ENCODE data around the gene VIPR1.

The VIPR1 gene, protein sequence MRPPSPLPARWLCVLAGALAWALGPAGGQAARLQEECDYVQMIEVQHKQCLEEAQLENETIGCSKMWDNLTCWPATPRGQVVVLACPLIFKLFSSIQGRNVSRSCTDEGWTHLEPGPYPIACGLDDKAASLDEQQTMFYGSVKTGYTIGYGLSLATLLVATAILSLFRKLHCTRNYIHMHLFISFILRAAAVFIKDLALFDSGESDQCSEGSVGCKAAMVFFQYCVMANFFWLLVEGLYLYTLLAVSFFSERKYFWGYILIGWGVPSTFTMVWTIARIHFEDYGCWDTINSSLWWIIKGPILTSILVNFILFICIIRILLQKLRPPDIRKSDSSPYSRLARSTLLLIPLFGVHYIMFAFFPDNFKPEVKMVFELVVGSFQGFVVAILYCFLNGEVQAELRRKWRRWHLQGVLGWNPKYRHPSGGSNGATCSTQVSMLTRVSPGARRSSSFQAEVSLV

DNA sequence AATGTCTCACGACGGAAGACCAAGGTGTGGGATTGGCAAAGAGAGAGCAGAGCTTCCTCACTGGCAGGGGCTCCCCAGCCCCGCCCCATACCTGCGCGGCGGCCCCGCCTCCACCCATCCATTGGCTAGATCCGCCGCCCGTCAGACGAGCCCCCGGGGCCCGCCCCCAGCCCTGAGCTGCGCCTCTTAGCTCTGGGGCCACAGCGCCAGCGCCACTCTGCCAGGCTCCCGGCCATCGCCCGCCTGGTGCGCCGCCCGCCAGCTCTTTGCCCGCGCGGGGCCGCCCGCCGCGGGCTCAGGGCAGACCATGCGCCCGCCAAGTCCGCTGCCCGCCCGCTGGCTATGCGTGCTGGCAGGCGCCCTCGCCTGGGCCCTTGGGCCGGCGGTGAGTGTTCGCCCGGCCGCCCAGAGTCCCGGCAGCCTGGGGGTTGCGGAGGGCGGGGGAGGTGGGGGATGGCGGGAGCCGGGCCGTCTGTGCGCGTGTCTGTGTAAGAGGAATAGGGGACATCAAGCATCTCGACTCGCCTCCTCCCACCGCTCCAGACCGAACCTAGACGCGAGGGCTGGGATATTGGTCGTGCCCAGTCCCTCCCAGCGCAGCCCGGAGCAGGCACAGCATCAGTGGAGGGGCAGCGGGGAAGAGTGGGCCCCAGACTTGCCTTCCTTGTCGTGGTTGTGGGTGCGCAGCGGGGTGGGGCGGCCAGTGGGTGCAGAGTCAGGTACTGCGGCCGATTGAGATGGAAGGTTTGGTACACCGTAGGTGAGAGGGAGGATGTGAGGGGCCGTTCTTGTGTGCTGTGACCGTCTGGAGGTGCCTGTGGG, at the start of gene VIPR1:
Gene VIPR1 (plus strand): TSS at position 215 of the 822 bp plus-strand sequence. CDS start 93 bp downstream, at position 308.
- DNase-seq (ENCODE audit: low spot score) = peak; percentile 74

DNA sequence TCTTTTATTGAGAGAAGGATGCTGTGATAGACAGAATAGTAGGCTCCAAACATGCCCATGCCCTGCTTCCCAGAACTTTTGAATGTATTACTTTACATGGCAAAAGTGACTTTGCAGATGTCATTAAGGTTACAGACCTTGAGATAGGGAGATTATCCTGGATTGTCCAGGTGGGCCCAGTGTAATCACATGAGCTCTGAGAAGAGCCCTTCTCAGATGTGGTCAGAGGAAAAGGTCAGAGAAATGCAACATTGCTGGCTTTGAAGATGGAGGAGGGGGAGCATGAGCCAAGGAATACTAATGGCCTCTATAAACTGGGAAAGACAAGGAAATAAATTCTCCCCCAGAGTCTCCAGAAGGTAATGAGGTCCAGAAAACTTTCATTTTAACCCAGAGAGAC, 46.2 kb upstream of the VIPR1 start:
- DNase-seq (ENCODE audit: low spot score) = no peak

DNA sequence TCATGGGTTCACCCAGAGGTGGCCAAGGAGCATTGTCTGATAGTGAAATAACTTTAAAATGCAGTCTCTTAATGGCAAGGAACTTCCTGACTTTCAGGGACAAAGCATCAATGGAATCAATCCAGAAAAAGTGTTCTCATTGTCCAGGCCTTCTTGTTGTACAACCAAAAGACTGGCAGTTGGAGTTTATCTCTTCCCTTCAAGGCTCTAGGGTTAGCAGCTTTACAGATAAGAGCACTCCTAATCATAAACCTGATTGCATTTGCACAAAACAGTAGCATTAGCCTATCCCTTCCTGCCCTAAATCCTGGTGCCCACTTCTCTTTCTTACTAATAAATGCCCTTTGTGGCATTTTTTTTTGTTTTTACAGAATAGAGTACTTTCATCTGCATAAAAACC, 43.3 kb upstream of the VIPR1 start:
- no peak for DNase-seq (ENCODE audit: low spot score)

DNA sequence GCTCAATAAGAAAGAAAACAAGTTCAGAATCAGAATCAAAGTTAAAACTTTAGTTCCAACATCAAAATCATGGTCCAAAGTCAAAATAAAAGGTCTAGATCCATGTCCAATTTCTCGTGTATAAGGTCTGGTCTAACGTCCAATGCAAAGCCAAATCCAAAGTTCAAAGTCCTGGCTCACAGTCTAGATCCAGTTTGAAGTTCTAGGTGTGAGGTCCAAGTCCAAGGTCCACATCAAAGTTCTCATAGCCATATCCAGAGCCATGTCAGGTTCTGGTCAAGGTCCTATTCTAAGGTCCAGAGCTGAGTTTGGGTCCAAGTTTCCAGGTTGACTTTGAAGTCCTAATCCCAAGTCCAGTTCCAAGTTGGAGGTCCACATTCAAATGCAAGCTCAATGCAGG, 40.7 kb upstream of the VIPR1 start:
- DNase-seq (ENCODE audit: low spot score) = no peak

DNA sequence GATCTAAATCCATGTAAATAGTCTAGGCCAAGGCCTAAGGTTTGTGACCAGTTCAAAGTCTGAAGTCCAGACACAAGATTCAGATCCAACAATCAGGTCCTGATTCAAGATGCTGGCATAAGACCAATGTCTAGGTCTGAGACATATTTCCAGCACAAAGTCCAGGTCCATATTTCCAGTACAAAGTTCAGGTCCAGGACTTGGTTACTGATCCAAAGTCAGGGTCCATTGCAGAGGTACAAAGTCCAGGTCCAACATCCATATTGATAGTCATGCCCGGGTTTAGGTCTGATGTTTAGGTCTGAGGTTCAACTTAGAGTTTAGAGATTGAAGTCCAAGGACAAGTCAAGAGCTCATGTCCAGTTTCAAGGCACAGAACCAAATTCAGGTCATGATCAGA, 39.4 kb upstream of the VIPR1 start:
- no peak for DNase-seq (ENCODE audit: low spot score)

DNA sequence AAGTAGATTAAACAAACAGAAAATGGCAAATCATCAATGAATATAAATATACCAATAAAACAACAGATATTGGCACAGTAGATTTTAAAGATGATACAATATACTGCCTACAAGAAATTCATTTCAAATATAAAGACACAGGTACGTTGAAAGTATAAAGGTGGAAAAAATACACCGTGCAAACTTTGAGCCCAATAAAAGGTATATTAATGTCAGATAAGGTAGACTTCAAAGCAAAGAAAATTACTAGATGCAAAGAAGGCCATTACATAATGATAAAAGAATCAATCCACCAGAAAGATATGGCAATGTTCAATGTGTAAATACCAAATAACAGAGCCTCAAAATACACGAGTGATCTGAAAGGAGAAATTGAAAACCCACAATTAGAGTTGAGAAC, 34.3 kb upstream of the VIPR1 start:
- DNase-seq (ENCODE audit: low spot score) = no peak

DNA sequence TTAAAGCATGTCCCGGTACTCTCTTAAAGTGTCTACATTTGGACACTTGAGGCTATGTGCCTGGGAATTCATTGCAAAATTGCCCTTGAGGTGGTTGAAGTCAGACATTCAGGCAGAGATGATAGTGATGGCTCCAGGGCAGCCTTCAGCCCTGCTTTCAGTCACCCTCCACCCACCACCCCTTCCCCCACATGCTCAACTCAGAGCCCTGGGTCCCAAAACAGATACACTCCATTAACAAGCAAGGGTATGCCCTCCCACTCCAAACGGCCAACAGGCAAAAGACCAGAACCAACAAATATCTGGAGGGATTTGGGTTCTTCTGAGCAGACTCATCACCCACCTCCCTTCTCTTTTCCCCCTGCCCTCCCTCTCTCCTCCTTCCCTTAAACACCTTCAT, 29.9 kb upstream of the VIPR1 start:
- no peak for DNase-seq (ENCODE audit: low spot score)

DNA sequence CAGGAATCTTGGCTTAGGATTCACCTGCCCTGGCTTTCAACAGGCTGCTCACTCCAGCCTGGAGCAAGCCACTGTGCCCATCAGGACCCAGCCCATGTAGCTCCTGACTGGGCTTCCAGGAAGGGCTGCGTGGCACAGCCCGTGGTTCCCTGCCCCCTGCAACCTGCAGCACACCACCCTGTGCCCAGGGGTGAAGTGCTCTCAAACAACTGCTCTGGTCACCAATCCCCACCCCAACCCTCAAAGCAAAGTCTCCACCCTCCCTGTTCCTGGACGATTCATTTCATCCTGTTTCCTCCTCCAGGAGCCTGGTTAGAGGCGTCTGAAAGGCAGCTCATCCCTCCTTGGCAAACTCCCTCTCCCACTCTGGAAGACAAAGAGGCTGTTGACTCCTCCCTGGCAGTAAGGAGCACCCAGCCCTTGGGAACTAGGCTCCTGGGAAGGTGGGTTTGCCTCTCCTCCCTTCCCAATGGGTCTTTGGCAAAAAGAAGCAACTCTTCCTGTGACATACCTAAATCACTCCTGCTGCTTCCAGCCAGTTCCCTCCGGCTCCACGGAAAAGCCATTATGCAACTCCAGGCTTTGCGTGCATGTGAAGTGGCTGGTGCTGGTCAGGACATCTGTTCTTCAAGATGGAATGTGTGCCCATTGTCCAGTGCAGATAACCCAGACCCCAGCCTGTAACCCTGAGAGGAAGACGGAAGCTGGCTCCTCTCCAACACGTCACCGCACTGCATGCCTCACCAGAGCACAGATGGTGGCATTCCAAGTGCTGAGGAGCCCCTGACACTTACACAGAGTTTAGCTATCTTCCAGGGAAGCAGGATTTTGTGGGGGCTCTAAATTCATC, 29.1 kb upstream of the VIPR1 start:
- DNase-seq (ENCODE audit: low spot score) = no peak

DNA sequence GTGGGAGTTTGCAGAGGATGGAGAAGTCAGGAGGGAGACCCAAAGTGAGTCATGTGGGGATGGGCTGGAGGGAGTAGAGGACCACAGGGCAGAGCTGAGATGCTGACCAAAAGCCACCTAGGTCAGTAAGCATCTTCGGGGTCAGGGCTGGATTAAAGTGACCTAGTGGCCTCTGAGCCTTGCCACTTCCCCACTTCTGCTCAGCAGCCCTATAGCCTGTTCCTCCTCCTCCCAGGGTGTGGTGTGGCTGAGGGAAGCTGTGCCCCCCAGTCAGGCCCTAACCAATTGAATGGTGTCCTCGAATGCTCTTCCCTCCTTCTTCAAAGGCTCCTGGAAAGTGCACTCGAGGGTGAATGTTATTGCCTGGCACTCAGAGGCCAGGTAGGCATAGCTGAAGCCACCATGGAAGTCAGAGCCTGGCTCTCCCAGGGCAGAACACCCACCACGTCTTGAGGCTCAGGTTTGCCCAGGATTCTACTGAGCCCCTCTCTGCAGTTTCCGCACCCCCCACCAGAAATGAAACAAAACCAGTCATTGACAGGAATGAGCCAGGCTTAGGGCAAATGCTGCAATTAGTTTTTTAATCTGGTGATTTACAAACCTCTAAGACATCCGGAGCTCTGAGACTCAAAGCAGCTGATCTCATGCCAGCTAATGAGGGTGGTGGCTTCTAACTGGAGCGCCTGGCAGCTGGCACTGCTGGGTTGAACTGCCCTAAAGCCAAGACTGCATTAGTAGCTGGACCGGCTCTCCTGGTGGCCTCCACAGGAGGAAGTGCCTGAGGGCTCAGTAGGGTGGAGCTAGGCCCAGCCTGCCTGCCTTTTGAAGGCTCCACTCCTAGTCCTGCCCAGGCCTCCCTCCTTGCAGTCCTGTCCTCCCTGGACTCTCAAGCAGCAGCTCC, 26.0 kb upstream of the VIPR1 start:
- no peak for DNase-seq (ENCODE audit: low spot score)

DNA sequence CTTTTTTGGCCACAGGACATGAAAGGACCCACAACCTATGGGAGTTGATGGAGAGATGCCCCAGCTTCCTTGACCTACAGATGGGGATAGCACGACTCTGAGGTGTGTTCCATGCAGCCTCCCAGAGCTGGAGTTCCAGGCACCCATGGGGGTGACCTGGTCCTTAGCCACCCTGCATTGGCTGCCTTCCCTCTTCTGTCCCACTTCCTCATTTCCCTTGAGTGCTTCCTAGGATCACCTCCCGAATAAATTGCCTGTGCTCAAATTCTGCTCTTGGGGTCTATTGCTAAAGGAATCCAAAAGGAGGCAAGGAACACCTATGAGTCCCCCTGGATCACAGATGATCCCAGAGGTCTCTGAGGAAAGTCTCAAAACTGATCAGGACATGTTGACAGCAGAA, 24.7 kb upstream of the VIPR1 start:
- no peak for DNase-seq (ENCODE audit: low spot score)

DNA sequence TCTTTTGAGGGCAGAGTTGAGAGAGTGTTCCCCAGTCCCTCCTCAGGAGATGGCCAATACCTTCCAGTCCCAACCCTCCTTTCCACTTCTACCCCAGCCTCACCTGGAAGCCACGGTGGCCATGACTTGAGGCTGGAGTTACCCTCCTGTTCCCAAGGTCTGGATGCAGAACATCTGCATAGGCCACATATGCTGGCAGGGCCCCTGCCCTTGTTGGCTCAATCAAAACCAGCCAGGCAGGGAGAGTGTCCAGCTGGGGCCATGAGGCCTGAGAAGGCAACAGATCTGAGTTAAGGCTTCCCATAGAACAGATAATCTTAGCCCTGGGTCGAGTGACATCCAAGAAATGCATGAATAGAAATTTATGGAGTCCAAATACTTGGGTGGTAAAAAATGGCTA, 23.6 kb upstream of the VIPR1 start:
- DNase-seq (ENCODE audit: low spot score) = no peak

DNA sequence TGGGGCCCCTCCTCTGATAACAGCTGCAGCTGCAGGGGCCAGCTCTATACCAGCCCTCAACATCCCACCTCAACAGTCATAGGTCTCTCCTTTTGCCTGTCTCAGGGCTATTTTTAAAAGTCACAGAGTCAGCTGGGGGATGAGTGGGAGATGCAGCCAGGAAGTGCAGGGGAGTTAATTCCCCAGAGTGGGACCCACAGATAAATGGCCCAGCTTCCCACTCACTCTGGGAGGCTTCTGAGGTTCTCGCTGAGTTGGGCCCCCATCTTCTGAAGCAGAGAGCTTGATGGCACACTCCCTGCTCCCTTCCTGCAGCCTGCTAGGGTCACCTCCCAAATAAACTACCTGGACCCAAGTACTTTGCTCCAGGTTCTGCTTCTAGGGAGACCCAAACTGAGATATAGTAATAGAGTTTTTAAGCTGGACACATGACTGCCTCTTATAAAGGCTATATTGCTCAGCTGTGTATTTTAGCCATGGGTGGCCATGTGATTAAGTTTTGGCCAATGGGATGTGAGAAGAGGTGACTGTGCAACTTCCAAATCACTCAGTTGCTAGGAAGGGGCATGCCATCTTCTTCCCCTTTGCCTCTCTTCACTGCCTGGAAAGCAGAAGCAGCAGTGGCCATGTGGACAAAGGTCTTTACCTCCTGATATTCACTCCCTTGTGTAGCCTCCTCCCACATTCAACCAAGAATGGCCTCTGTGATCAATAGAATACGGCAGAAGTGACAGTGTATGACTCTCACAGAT, 15.5 kb upstream of the VIPR1 start:
- DNase-seq (ENCODE audit: low spot score) = no peak

DNA sequence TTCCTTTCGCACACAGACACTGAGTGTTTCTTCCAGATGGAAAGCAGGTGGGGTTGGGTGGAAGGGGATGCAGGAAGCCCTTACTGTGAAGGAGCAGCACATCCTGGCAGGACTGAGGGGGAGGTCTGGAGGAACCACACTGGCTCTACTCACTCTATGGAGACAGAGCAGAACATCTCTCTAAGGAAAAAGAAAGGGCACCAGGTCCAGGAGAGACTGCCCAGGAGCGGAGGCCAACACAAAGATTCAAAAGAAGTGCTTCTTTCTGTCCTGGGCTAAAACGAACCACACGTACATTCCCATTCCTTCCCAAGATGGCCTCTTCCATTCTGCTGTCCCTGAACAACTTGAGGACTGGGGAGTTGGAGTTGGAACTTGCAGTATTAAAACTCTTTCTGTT, 13.8 kb upstream of the VIPR1 start:
- DNase-seq (ENCODE audit: low spot score) = no peak

DNA sequence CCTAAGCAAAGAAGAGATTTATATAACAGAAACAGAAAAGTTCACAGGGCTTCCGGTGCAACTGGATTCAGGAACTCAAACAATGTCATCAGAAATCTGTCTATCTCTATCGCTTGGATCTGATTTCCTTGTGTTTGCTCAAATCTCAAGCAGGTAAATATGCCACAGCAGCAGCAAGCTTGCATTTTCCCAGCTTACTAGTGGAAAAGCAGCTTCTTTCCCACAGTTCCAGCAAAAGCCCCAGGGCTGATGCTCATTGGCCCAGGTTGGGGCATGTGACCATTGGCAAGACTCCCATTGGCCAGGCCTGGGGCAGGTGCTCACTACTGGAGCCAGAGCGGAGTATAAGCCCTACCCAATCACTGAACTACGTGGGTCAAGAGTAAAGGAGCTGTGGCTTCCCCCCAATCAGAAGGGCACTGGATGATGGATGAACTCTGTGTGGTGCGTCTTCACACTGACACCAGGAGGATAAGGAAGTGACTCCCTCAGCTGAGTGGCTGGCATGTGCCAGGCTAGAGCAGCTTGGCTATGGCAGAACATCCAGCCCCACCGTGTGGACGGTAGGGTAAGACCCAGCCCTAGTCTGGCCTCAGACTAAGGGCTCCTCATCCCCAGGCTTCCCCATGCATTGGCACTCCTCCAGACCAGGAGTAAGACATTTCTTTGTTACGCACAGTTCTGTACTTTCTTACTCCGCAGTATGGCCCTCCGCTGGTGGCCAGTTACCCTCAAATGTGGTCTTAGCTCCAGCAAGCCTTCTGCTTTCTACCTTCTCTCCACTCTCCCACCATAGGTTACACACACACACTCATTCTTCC, 13.1 kb upstream of the VIPR1 start:
- DNase-seq (ENCODE audit: low spot score) = no peak

DNA sequence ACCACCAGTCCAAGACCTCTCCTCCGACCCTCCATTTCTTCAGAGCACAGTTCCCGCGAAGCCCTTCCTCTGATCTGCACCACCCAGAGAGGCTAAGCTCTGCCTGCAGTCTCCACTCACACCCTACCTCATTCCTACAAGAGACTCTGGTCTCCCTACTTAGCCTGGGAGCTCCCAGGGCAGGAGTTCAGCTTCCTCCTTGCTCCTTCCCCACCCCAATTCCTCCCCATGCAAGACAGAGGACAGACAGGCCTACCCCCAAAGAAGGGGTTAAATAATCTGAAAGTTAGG, 12.6 kb upstream of the VIPR1 start:
- DNase-seq (ENCODE audit: low spot score) = no peak

DNA sequence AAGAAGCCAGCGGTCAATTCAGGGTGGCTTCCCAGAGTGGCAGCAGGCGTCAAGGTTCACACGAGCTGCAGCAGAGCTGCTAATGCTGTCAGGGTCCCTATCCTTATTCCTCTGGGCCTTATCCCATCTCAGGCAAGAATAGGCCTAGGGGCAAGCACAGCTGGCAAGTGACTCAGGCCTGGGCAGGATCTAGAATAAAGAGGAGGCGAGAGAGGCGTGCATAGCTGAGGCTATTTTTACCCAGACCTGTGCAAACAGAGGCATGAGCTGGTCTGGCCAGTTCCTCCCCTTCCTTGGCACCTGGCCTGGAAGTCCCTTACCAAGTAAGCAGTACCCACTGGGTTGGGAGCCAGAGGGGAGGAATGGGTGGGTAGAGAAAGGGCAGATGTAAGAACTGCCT, 12.2 kb upstream of the VIPR1 start:
- no peak for DNase-seq (ENCODE audit: low spot score)

DNA sequence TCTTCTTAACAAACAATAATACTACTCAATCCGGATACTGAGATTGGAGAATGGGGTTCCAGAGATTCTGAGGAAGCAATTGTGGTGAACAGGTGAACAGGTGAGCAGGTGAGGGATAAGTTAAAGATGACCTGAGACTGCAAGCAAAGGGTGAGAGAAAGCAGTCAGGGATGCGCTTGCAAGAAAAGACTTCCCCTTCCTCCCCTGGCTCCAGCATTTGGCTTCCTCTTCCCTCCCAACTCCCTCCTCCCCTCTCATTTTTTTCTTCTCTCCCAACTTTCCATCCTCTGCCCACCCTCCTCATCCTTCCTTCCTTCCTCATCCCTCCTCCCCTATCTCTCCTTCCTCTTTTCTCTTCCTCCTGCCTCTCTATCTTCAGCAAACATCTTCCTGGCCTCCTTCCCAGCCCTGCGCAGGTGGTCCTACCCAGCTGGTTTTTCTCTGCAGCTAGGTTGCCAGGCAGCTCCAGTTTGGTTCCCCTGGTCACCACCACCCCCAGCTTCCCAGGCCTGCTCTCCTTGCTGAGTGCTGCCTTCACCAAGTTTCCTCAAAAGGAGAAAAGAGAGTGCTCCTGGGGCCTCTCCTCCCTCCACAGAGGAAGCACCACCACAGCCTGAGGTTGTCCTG, 10.4 kb upstream of the VIPR1 start:
- no peak for DNase-seq (ENCODE audit: low spot score)

DNA sequence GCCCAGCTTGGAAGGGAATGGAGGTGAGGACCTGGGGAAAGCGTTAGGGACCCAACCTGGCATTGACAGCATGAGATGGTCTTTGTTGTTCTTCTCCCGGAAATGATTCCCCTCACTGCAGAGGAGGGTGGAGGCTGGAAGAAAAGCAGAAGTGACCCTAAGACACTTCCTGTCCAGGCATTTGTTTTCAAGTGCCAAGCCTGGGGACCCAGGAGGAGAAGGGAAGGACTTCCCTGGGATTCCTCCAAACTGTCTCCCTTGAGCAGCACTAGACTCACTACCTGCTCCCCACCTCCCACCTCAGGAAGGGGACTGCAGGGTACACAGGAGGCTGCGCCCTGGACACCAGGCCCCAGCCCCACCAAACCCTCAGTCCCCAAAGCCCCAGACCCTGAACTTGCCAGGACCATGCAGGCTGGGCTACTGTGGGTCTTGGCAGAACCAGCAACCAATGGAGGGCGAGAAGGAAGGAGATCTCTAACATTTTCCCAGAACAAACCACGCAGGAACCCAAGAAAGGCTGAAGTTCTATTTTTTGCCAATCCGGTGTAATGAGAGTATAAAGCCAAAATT, 9.8 kb upstream of the VIPR1 start:
- no peak for DNase-seq (ENCODE audit: low spot score)
